Breast epithelium (tissue), 3 donors: ENCODE data around the gene GPHN.

ENCODE experiments used
- CTCF ChIP-seq, 3 donors: fragments of 450-650 bp; IDR thresholded peaks; one replicate each; pipeline ENCODE4 v1.5.1; 2016 to 2017; ENCODE audit warnings: antibody characterized with exemption in 3 of 3, mild to moderate bottlenecking in 3 of 3, moderate library complexity in 3 of 3
- POLR2A ChIP-seq: fragments of 450-650 bp; IDR thresholded peaks from one replicate; pipeline ENCODE4 v1.6.1; 2016; ENCODE audit warnings: antibody characterized with exemption, mild to moderate bottlenecking, moderate library complexity

GRCh38 chr14:67162385-67162784 lies 654.4 kb downstream of the GPHN start:
- TF ChIP-seq CTCF (IDR thresholded peaks at IDR 0.05) (no peak), POLR2A (no peak)
